Measurements from ENCODE around the gene TTLL11.

- TF ChIP-seq, protein P1, sequence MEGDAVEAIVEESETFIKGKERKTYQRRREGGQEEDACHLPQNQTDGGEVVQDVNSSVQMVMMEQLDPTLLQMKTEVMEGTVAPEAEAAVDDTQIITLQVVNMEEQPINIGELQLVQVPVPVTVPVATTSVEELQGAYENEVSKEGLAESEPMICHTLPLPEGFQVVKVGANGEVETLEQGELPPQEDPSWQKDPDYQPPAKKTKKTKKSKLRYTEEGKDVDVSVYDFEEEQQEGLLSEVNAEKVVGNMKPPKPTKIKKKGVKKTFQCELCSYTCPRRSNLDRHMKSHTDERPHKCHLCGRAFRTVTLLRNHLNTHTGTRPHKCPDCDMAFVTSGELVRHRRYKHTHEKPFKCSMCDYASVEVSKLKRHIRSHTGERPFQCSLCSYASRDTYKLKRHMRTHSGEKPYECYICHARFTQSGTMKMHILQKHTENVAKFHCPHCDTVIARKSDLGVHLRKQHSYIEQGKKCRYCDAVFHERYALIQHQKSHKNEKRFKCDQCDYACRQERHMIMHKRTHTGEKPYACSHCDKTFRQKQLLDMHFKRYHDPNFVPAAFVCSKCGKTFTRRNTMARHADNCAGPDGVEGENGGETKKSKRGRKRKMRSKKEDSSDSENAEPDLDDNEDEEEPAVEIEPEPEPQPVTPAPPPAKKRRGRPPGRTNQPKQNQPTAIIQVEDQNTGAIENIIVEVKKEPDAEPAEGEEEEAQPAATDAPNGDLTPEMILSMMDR (IDR thresholded peaks at IDR 0.05), result no peak
- no peak for TF ChIP-seq POLR2A (IDR thresholded peaks at IDR 0.05)
Measured at GRCh38 chr9:121816449-121816817, 276.7 kb downstream of the TTLL11 start.
